Gastroesophageal sphincter (tissue), 3 donors: ENCODE data around the gene CNGB1.

Experiments used
- CTCF ChIP-seq, 4 experiments: fragments of 200-600 bp in 2 of 4; fragments of 450-650 bp in 2 of 4; sonication (generic) in 1 of 4; IDR thresholded peaks; one replicate each; pipeline ENCODE4 v1.5.1; 2017 to 2019; ENCODE audit warnings: antibody characterized with exemption in 4 of 4, mild to moderate bottlenecking in 2 of 4, moderate library complexity in 2 of 4
- EP300 ChIP-seq: sonication (generic); formaldehyde crosslinking; IDR thresholded peaks from one replicate; pipeline ENCODE4 v1.6.1; 2017; ENCODE audit warnings: antibody characterized with exemption, mild to moderate bottlenecking
- POLR2A ChIP-seq, 2 donors: fragments of 450-650 bp; IDR thresholded peaks; one replicate each; pipeline ENCODE4 v1.6.1; 2017; ENCODE audit warnings: antibody characterized with exemption in 2 of 2, mild to moderate bottlenecking in 2 of 2, moderate library complexity in 1 of 2
- POLR2AphosphoS5 ChIP-seq: sonication (generic); formaldehyde crosslinking; IDR thresholded peaks from one replicate; pipeline ENCODE4 v1.6.1; 2017; ENCODE audit warnings: antibody characterized with exemption

GRCh38 chr16:57993438-57993837 is 22.5 kb upstream of the CNGB1 start:
- no peak for TF ChIP-seq CTCF (IDR thresholded peaks at IDR 0.05)
- no peak for TF ChIP-seq POLR2A (IDR thresholded peaks at IDR 0.05)
- TF ChIP-seq POLR2AphosphoS5: no peak
- no peak for TF ChIP-seq EP300
